Measurements from ENCODE around the gene PLEKHG1.

The PLEKHG1 gene

GRCh38 chr6:150641398-150642139 is 41.9 kb downstream of the PLEKHG1 start:
- DNase-seq = peak; percentile 11 to 12

GRCh38 chr6:150646228-150646627 is 46.5 kb downstream of the PLEKHG1 start:
- no peak for DNase-seq

DNA sequence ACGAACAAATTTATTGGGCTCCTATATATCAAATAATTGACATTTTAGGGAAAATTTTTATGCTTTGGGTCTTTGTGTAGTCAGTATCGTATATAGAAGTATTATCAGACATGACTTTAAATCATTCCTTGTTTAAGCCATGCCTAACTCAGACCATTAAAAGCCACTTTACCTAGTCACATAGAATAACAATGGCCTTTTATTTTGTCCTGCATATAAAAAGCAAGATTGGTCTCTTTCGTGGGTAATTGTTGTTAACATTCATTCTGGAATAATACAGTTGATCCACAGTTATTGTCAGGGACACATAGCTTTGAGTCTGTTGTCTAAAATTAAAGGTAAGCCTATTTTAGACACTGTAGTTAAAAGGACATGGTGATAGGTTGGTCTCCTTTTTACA is 47.4 kb downstream of the PLEKHG1 start:
- DNase-seq = no peak
